Keratinocyte (primary cell): ENCODE data around the gene APRT. TPM values are rescaled to one million over a fixed set of nuclear protein-coding genes. Genes with fewer than 3 reads are reported as not detected.

Experiments used
- DNase-seq: peaks from one replicate; pipeline ENCODE4 v3.0.0-alpha.2; 2011; ENCODE audit warnings: low read depth, missing footprints, low spot score
- FAIRE-seq: peaks from 2 replicates; lab custom pipeline; 2011; peaks lifted over from hg19 to GRCh38; lab: Jason Lieb, UNC
- H2AFZ ChIP-seq: 2 replicates; pipeline ENCODE4 v1.6.0; 2012; ENCODE audit warnings: low read length, control low read depth, inconsistent platforms; ENCODE audit not compliant: control insufficient read depth
- H3K27ac ChIP-seq: 2 replicates; pipeline ENCODE4 v1.5.1; 2011; ENCODE audit warnings: low read length; ENCODE audit not compliant: control insufficient read depth, insufficient read depth
- H3K27me3 ChIP-seq: 3 replicates; pipeline ENCODE4 v1.6.0; 2011; ENCODE audit warnings: low read length; ENCODE audit not compliant: control insufficient read depth, insufficient read depth; ENCODE audit errors: extremely low read depth
- H3K36me3 ChIP-seq, 2 experiments: 2 replicates in 1 of 2; 3 replicates in 1 of 2; pipeline ENCODE4 v1.5.1; 2011; ENCODE audit warnings: low read length in 2 of 2, mild to moderate bottlenecking in 1 of 2; ENCODE audit not compliant: control insufficient read depth in 2 of 2, insufficient read depth in 2 of 2; ENCODE audit errors: extremely low read depth in 1 of 2
- H3K4me1 ChIP-seq: 3 replicates; pipeline ENCODE4 v1.5.1; 2011; ENCODE audit warnings: low read length; ENCODE audit not compliant: control insufficient read depth, insufficient read depth; ENCODE audit errors: extremely low read depth
- H3K4me2 ChIP-seq: 3 replicates; pipeline ENCODE4 v1.6.0; 2011; ENCODE audit warnings: low read depth, low read length; ENCODE audit not compliant: control insufficient read depth, insufficient read depth; ENCODE audit errors: extremely low read depth
- H3K4me3 ChIP-seq, 3 experiments: fragments of 200-600 bp in 1 of 3; sonication (generic) in 1 of 3; 2 replicates in 2 of 3; 3 replicates in 1 of 3; pipeline ENCODE4 v1.5.1; 2011 to 2016; ENCODE audit warnings: low read length in 3 of 3, mild to moderate bottlenecking in 3 of 3, control low read depth in 2 of 3, inconsistent platforms in 1 of 3, low read depth in 1 of 3, mixed read lengths in 1 of 3, mixed run types in 1 of 3, moderate library complexity in 1 of 3; ENCODE audit not compliant: control insufficient read depth in 2 of 3, insufficient read depth in 2 of 3; ENCODE audit errors: extremely low read depth in 1 of 3
- H3K79me2 ChIP-seq: 2 replicates; pipeline ENCODE4 v1.6.0; 2012; ENCODE audit warnings: low read length; ENCODE audit not compliant: control insufficient read depth, insufficient read depth
- H3K9ac ChIP-seq: 3 replicates; pipeline ENCODE4 v1.6.0; 2011; ENCODE audit warnings: low read length; ENCODE audit not compliant: control insufficient read depth, insufficient read depth; ENCODE audit errors: extremely low read depth
- H3K9me1 ChIP-seq: 3 replicates; pipeline ENCODE4 v1.6.0; 2011; ENCODE audit warnings: low read length; ENCODE audit not compliant: control insufficient read depth, insufficient read depth; ENCODE audit errors: extremely low read depth
- H3K9me3 ChIP-seq: 2 replicates; pipeline ENCODE4 v1.5.1; 2012; ENCODE audit warnings: low read depth, low read length; ENCODE audit not compliant: control insufficient read depth
- H4K20me1 ChIP-seq: 3 replicates; pipeline ENCODE4 v1.6.0; 2011; ENCODE audit warnings: low read length; ENCODE audit not compliant: control insufficient read depth, insufficient read depth; ENCODE audit errors: extremely low read depth
- EZH2 ChIP-seq: IDR thresholded peaks from one replicate; pipeline ENCODE4 v1.6.1; 2012; ENCODE audit warnings: inconsistent platforms, mild to moderate bottlenecking, low read length, moderate library complexity
- dilution Hi-C: fragments of 300-500 bp; cut with MboI; formaldehyde crosslinking; loops from one replicate; pipeline ENCODE4 v1.7.0; 2020; ENCODE audit warnings: low sequenced_read_pairs; ENCODE audit not compliant: extremely low pct_ligation_motif_present
- polyA plus RNA-seq, 5 experiments: library from polyadenylated mRNA; depleted of rRNA in 3 of 5; stranded (reverse) in 3 of 5; stranded (forward) in 1 of 5; unstranded in 1 of 5; fragments of >200 nt; gene quantifications; 1 replicate in 1 of 5; 2 replicates in 3 of 5; 3 replicates in 1 of 5; pipeline versions ENCODE4 v1.2.1 to v1.2.3, GENCODE V29; 2011 to 2012; ENCODE audit warnings: missing spikeins in 2 of 5, low read depth in 1 of 5, low replicate concordance in 1 of 5
- TF ChIP-seq, protein P1 (sequence below), 3 experiments: IDR thresholded peaks in 1 of 3; conservative IDR thresholded peaks in 1 of 3; optimal IDR thresholded peaks in 1 of 3; 2 replicates in 2 of 3; 3 replicates in 1 of 3; pipeline versions ENCODE3 to v1.5.1; 2011; ENCODE audit warnings: low read length in 3 of 3, mild to moderate bottlenecking in 3 of 3, moderate library complexity in 2 of 3, control low read depth in 1 of 3, inconsistent platforms in 1 of 3; ENCODE audit not compliant: insufficient read depth in 2 of 3; ENCODE audit errors: extremely low read depth in 1 of 3

Gene APRT
- polyA plus RNA-seq, 1 donor (not counting 4 experiments of a cell fraction or from before 2014, with no cell fraction given): 106 TPM

DNA sequence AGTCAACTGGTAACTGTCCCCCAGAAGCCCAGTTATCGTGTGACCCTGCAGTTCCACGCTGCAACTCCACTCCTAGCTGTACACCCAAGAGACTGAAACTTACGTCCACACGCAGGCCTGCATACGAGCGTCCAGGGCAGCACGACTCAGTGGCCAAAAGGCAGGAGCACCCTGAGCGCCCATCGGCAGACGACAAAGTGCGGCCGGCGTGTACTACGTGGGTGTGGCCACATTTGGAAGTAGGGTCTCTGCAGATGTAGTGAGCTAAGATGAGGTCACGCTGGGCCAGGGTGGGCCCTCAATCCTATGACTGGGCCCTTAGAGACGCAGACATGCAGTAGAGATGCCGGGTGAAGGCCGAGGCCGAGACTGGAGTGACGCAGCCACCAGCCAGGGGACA is 31.5 kb upstream of the APRT start:
- Histone ChIP-seq H3K36me3 (peaks cover 0 to 14% of the 10 kb centered on the region in 2 experiments), H3K4me1 (no peaks in the 10 kb centered on the region), H3K4me3 (no peak overlapping the region), H2AFZ (no peak overlapping the region), H3K4me2 (no peak overlapping the region), H3K27me3 (no peaks in the 10 kb centered on the region), H3K27ac (no peak overlapping the region), H4K20me1 (no peaks in the 10 kb centered on the region), H3K9me3 (no peaks in the 10 kb centered on the region), H3K9me1 (no peaks in the 10 kb centered on the region), H3K79me2 (no peaks in the 10 kb centered on the region), H3K9ac (no peak overlapping the region)
- dilution Hi-C loops: no loop called here
- DNase-seq (no peak), FAIRE-seq (no peak)
- TF ChIP-seq, protein P1, sequence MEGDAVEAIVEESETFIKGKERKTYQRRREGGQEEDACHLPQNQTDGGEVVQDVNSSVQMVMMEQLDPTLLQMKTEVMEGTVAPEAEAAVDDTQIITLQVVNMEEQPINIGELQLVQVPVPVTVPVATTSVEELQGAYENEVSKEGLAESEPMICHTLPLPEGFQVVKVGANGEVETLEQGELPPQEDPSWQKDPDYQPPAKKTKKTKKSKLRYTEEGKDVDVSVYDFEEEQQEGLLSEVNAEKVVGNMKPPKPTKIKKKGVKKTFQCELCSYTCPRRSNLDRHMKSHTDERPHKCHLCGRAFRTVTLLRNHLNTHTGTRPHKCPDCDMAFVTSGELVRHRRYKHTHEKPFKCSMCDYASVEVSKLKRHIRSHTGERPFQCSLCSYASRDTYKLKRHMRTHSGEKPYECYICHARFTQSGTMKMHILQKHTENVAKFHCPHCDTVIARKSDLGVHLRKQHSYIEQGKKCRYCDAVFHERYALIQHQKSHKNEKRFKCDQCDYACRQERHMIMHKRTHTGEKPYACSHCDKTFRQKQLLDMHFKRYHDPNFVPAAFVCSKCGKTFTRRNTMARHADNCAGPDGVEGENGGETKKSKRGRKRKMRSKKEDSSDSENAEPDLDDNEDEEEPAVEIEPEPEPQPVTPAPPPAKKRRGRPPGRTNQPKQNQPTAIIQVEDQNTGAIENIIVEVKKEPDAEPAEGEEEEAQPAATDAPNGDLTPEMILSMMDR (optimal IDR thresholded peaks at IDR 0.05 in 1 of 3, IDR thresholded peaks at IDR 0.05 in 1 of 3, conservative IDR thresholded peaks at IDR 0.05 in 1 of 3; ENCODE audit: extremely low read depth in 1 of 3, insufficient read depth in 2 of 3, low read length in 3 of 3): no peak
- no peak for TF ChIP-seq EZH2

DNA sequence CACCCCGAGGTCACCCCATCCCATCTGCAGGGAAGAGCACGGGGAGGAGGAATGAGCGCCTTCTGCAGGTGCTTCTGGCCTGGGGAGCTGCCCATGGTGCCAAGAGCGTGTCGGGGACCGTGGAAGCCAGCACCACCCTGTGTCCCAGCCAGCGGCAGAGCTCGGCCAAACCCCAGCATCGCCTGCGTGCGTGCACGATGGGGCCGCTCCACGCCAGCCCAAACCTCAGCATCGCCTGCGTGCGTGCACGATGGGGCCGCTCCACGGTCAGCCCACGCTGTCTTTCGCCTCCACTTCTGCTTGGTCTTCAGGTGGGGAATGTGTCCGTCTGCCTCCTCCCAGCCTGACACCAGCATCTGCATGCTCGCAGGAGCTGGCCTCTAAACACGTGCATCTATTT is 31.1 kb upstream of the APRT start:
- no peak overlapping the region for H3K4me3 ChIP-seq
- H3K27me3 ChIP-seq: no peaks in the 10 kb centered on the region
- TF ChIP-seq, protein P1 (optimal IDR thresholded peaks at IDR 0.05 in 1 of 3, IDR thresholded peaks at IDR 0.05 in 1 of 3, conservative IDR thresholded peaks at IDR 0.05 in 1 of 3; ENCODE audit: extremely low read depth in 1 of 3, insufficient read depth in 2 of 3, low read length in 3 of 3): no peak
- no peak for TF ChIP-seq EZH2
- H3K9me3 ChIP-seq: no peaks in the 10 kb centered on the region
- dilution Hi-C loops: no loop called here
- H4K20me1 ChIP-seq: no peaks in the 10 kb centered on the region
- no peak for FAIRE-seq
- H3K9me1 ChIP-seq: no peaks in the 10 kb centered on the region
- no peak overlapping the region for H3K4me2 ChIP-seq
- H3K27ac ChIP-seq: no peak overlapping the region
- DNase-seq: no peak
- H3K36me3 ChIP-seq: peaks cover 0 to 14% of the 10 kb centered on the region in 2 experiments
- H3K79me2 ChIP-seq: no peaks in the 10 kb centered on the region
- H3K4me1 ChIP-seq: no peaks in the 10 kb centered on the region
- no peak overlapping the region for H3K9ac ChIP-seq
- no peak overlapping the region for H2AFZ ChIP-seq
